H1 (cell line): ENCODE data around the gene HELT.

Source experiments
- CHD2 ChIP-seq: IDR thresholded peaks from 2 replicates; pipeline ENCODE4 v1.6.1; 2012; ENCODE audit warnings: low read length, improper control_type of control experiment
- CTCF ChIP-seq, 3 experiments: IDR thresholded peaks; 1 replicate in 2 of 3; 2 replicates in 1 of 3; pipeline versions ENCODE4 v1.5.1 to v1.6.1; 2011; ENCODE audit warnings: low read length in 3 of 3, mild to moderate bottlenecking in 3 of 3, inconsistent platforms in 2 of 3, low read depth in 1 of 3, moderate library complexity in 1 of 3; ENCODE audit not compliant: insufficient read depth in 1 of 3; ENCODE audit errors: control extremely low read depth in 1 of 3
- EZH2 ChIP-seq: fragments of 200-600 bp; sonication (generic); IDR thresholded peaks from 2 replicates; pipeline ENCODE4 v1.7.1; 2012; ENCODE audit warnings: low read depth, mild to moderate bottlenecking, moderate library complexity, low read length, inconsistent platforms; ENCODE audit not compliant: severe bottlenecking
- GTF2F1 ChIP-seq: IDR thresholded peaks from 2 replicates; pipeline ENCODE4 v1.6.1; 2012; ENCODE audit warnings: low read depth, low read length, improper control_type of control experiment, borderline replicate concordance
- POLR2A ChIP-seq, 2 experiments: IDR thresholded peaks; 1 replicate in 1 of 2; 2 replicates in 1 of 2; pipeline ENCODE4 v1.6.1; 2011; ENCODE audit warnings: low read depth in 2 of 2, low read length in 2 of 2, mild to moderate bottlenecking in 2 of 2; ENCODE audit errors: control extremely low read depth in 1 of 2
- RBBP5 ChIP-seq: IDR thresholded peaks from 2 replicates; pipeline ENCODE4 v1.7.1; 2012; ENCODE audit warnings: low read depth, mild to moderate bottlenecking, inconsistent platforms, low read length, moderate library complexity, borderline replicate concordance
- TAF1 ChIP-seq: IDR thresholded peaks from 2 replicates; pipeline ENCODE4 v1.6.1; 2011; ENCODE audit warnings: mild to moderate bottlenecking, low read depth, low read length
- TF ChIP-seq, protein P1 (sequence below): IDR thresholded peaks from 2 replicates; pipeline ENCODE4 v1.6.1; 2011; ENCODE audit warnings: low read length, improper control_type of control experiment

DNA sequence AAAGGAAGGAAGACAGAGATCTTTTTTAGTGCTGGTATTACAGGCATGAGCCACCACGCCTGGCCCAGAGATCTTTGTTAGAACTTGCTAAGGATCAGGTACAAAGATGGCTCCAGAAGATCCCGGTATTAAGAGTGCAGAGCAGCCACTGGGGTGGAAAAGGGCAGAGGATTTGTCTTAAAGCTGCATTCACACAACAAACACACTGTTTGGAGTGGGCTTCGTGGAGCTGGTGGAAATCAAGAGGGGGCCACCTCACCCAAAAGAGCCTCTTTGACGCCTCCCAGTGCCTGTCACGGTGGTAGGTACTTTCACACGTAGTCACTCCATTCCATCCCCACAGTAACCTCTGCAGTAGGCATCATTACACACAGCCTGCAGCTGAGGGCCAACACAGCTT lies 13.3 kb downstream of the HELT start:
- TF ChIP-seq, protein P1, sequence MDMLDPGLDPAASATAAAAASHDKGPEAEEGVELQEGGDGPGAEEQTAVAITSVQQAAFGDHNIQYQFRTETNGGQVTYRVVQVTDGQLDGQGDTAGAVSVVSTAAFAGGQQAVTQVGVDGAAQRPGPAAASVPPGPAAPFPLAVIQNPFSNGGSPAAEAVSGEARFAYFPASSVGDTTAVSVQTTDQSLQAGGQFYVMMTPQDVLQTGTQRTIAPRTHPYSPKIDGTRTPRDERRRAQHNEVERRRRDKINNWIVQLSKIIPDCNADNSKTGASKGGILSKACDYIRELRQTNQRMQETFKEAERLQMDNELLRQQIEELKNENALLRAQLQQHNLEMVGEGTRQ = no peak
- TF ChIP-seq CTCF (IDR thresholded peaks at IDR 0.05; ENCODE audit: control extremely low read depth in 1 of 3, insufficient read depth in 1 of 3, low read depth in 1 of 3, low read length in 3 of 3) (no peak), EZH2 (no peak), RBBP5 (no peak), CHD2 (no peak), GTF2F1 (no peak), TAF1 (no peak), POLR2A (IDR thresholded peaks at IDR 0.05; ENCODE audit: control extremely low read depth in 1 of 2, low read depth in 2 of 2, low read length in 2 of 2) (no peak)
